HuH-7.5 (cell line): Measurements from ENCODE around the gene TMIE.

Experiments
- DNase-seq: peaks from one replicate; pipeline ENCODE4 v3.0.0; 2011; ENCODE audit warnings: low spot score

TMIE gene, protein sequence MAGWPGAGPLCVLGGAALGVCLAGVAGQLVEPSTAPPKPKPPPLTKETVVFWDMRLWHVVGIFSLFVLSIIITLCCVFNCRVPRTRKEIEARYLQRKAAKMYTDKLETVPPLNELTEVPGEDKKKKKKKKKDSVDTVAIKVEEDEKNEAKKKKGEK

GRCh38 chr3:46701181-46701939, at the start of gene TMIE:
TMIE (plus strand) TSS chr3:46701392; CDS start chr3:46701488, 96 bp downstream.
- no peak for DNase-seq

GRCh38 chr3:46655271-46655670, 45.9 kb upstream of the TMIE start:
- DNase-seq: no peak

DNA sequence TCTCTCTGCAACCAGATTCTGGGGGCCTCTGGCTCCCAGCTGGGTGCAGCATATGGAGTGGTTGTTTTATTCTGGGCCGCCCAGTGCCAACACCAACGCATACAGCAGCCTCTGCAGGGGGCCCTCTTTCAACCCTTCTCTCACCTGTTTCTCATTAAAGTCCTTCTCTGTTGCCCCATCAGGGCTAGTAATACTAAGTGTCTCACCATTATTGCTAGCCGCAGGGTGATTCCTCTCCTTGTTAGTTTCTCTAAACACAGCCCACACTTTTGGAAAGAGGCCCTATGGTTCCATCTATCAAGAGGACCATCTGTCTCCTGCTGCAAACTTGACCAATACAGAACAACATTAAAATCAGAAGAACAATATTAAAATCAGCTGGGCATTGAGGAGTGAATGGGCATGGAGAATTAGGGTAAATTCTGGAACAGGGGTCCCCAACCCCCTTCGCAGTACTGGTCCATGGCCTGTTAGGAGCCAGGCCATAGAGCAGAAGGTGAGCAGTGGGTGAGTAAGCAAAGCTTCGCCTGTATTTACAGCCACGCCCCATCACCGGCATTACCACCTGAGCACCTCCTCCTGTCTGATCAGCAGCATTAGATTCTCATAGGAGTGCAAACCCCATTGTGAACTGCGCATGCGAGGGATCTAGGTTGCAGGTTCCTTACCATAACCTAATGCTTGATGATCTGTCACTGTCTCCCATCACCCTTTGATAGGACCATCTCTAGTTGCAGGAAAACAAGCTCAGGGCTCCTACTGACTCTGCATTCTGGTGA, 44.2 kb upstream of the TMIE start:
- no peak for DNase-seq

GRCh38 chr3:46659285-46659684, 41.9 kb upstream of the TMIE start:
- DNase-seq: no peak

- no peak for DNase-seq
These were observed 41.2 kb upstream of the TMIE start for GRCh38 chr3:46660003-46660402.

DNA sequence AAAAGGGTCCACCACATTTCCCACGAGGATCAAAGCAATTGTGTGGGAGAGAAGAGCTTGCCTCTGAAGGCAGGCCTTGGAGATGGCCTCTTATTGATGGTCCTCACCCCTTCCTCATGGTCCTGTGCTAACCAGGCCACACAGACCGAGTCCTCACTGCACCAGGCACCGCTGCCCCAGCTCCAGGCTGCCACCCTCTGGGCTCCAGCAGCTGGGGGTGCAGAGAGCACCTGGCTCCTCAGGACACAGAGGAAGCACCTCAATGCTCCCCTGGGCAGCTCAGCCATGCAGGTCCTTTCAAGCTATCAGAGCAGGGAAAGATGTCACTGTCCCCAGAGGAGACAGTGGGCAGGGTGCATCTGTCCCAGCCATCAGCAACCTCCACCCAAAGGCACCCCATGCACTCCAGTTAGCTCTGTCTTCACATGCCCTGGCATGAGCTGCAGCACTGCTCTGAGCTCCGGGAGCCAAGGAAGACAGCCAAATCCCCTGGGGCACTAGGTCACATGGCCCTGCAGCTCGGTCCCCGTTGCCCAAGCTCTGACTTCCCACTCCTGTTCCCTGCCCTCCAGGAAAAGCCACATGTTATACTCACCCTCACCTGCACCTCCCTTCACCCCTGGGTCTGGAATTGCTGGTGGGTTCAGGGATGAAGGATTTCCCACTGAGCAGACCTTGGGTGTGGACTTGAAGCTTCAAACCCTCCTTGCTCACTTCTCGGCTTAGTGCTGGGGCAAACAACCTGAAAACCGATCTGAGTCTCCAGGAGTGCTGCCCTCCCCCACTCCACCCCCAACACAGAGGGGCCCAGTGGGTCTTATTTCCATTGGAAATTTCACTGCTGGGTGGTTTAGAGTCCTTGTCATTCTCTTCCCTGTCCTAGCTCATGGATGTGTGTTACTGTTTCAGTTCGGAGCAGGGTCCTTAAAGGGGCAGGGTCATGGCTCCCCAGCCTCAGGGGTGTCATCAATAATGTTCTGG, 40.4 kb upstream of the TMIE start:
- no peak for DNase-seq

- no peak for DNase-seq
These were observed 39.1 kb upstream of the TMIE start for GRCh38 chr3:46661776-46662766.

GRCh38 chr3:46662771-46663551, 38.2 kb upstream of the TMIE start:
- DNase-seq: no peak

DNA sequence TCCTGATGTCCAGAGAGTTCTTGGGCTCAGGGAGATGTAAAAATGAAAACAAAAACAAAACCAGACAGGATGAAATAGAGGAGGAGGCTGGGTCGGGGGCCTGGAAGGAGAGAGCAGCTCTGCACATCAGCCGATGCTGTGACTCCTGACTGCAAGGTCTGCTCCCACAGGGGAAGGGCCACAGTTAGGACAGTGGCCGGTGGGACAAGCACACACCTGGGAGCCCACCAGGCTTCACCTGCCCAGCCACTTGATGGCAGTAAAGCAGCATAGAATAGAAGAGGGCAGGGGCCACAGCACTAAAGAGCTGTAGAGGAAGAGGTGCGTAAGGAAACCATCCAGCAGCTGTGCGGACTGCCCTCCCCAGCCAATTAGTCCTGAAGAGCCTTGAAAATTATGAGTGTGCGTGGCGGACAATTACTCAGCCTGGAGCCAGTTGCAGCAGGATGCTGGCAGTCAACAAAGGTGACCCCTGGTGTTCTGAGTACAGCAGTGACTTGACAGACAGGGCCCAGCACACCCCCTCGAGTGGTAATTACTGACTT, 37.5 kb upstream of the TMIE start:
- DNase-seq: peak; percentile 20

GRCh38 chr3:46664188-46664970, 36.8 kb upstream of the TMIE start:
- no peak for DNase-seq

DNA sequence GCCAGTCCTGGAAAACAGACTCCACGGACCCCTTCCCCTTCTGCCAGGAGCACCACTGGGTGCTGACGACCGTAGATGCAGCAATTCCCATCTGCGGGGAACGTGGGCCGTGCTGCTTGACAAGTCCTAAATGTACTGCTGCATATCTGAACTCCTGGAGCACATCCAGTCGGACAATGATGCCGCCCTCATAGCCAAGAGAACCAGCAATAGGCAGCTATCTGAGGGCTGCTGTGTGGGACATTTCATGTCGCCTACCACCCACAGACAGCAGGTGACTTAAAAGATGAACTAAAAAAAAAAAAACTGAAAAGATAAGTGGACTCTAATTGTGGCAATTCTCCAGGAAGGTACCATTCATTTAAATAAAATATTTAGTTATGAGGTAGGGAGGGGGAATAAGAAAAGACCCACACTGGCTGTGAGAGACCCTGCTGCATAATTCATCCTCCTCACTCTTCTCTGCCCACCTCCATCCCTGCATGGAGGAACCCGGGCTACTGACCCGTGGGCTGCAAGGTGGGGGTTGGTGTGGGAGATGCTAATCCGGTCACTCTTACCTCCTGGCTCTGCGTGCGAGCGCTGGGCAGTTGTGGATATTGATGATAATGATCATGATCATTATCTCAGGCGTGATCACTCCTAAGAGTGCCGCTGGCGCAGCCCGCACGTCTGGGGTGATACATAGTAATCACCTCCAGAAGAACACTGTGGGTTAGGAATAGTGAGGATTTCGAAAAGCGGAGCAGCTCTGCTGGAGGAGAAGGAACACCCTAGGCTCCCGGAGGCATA, 36.0 kb upstream of the TMIE start:
- no peak for DNase-seq

DNA sequence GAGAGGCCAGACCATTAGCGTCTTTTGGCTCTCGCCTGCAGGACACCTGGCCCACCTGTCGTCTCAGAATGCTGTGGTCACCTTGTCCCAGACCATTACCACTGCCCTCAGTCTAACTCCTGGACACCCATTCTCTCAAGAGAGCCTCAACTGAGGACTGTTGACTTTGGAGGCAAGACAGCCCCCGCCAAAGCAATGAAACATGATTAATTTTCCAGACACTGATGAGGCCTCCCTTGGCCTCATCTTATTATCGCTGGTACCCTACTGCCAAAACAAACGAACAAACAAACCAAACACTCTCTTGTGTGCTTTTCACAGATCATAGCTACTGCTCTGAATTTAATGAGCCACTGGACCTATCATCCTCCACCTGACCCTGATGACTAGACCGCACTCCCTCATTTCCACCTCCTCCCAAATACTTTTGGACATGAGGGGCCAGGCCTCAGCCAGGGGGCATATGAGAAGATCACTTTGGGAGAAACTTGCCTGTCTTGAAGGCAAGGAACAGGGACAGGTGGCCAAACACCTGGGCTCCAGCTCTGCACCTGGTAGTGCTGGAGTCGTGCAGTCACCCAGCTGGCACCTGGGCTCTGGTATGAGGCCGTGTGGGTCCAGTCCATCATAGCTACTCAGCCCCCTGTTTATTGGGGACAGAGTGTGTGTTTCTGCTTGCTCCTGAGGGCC, 35.3 kb upstream of the TMIE start:
- DNase-seq: no peak

- DNase-seq: peak; percentile 9
These were observed 34.7 kb upstream of the TMIE start for GRCh38 chr3:46666453-46666845.

GRCh38 chr3:46667061-46667621, 34.1 kb upstream of the TMIE start:
- no peak for DNase-seq

- no peak for DNase-seq
These were observed 33.5 kb upstream of the TMIE start for GRCh38 chr3:46667657-46668056.

GRCh38 chr3:46668116-46668515, 33.1 kb upstream of the TMIE start:
- DNase-seq: no peak

DNA sequence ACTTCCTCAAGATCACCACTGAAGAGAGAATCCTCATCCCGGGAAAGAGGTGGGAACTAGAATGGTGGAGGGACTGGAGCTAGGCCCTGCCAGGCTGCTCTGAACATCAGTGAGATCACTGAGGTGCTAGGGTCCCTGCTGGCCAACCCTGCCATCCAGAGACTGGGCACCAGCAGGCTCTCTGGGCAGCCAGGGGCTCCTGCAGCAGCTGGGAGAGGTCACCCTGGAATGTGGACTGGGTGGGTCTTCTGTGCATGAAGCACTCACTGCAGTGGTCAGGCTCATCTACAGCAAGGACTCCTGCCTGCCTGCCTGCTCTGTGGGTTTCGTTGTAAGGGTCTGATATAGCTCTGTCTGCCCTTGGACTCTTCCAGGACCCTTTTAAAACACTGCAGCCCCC, 32.6 kb upstream of the TMIE start:
- no peak for DNase-seq
